ENCODE results near the gene POC1A.

The POC1A gene

GRCh38 chr3:52073490-52073889, 80.7 kb downstream of the POC1A start:
- Histone ChIP-seq H3K27me3 (ENCODE audit: low read depth, low read length) (no peaks in the 10 kb centered on the region), H3K4me1 (ENCODE audit: low read length) (no peaks in the 10 kb centered on the region), H3K9me3 (ENCODE audit: insufficient read depth, low read length) (no peaks in the 10 kb centered on the region), H4K20me1 (ENCODE audit: insufficient read depth, low read length) (no peaks in the 10 kb centered on the region), H3K79me2 (ENCODE audit: low read length) (no peaks in the 10 kb centered on the region), H3K36me3 (replicated peaks; ENCODE audit: low read depth, low read length) (peaks cover 8% of the 10 kb centered on the region), H3K4me3 (ENCODE audit: low read length) (no peak overlapping the region), H3K27ac (ENCODE audit: low read length) (no peak overlapping the region), H2AFZ (ENCODE audit: low read depth, low read length) (no peak overlapping the region), H3K4me2 (ENCODE audit: low read length) (no peak overlapping the region), H3K9ac (ENCODE audit: low read length) (no peak overlapping the region)
- TF ChIP-seq EZH2phosphoT487 (IDR thresholded peaks at IDR 0.05; ENCODE audit: low read depth) (no peak), CTCF (IDR thresholded peaks at IDR 0.05; ENCODE audit: low read depth, low read length) (no peak)

GRCh38 chr3:52072471-52072870, 81.8 kb downstream of the POC1A start:
- no peaks in the 10 kb centered on the region for H3K27me3 ChIP-seq (ENCODE audit: low read depth, low read length)
- H3K9ac ChIP-seq (ENCODE audit: low read length), result no peak overlapping the region
- no peak overlapping the region for H3K4me2 ChIP-seq (ENCODE audit: low read length)
- H3K27ac ChIP-seq (ENCODE audit: low read length), result no peak overlapping the region
- no peak overlapping the region for H2AFZ ChIP-seq (ENCODE audit: low read depth, low read length)
- TF ChIP-seq CTCF (IDR thresholded peaks at IDR 0.05; ENCODE audit: low read depth, low read length) (no peak), EZH2phosphoT487 (IDR thresholded peaks at IDR 0.05; ENCODE audit: low read depth) (no peak)
- H4K20me1 ChIP-seq (ENCODE audit: insufficient read depth, low read length), result no peaks in the 10 kb centered on the region
- no peak overlapping the region for H3K4me3 ChIP-seq (ENCODE audit: low read length)
- H3K36me3 ChIP-seq (replicated peaks; ENCODE audit: low read depth, low read length), result peaks cover 8% of the 10 kb centered on the region
- no peaks in the 10 kb centered on the region for H3K79me2 ChIP-seq (ENCODE audit: low read length)
- H3K4me1 ChIP-seq (ENCODE audit: low read length), result no peaks in the 10 kb centered on the region
- H3K9me3 ChIP-seq (ENCODE audit: insufficient read depth, low read length), result no peaks in the 10 kb centered on the region

GRCh38 chr3:52072020-52072419, 82.2 kb downstream of the POC1A start:
- H3K4me3 ChIP-seq (ENCODE audit: low read length), result no peak overlapping the region
- peaks cover 8% of the 10 kb centered on the region for H3K36me3 ChIP-seq (replicated peaks; ENCODE audit: low read depth, low read length)
- TF ChIP-seq CTCF (IDR thresholded peaks at IDR 0.05; ENCODE audit: low read depth, low read length) (no peak), EZH2phosphoT487 (IDR thresholded peaks at IDR 0.05; ENCODE audit: low read depth) (no peak)
- H2AFZ ChIP-seq (ENCODE audit: low read depth, low read length), result no peak overlapping the region
- H3K9me3 ChIP-seq (ENCODE audit: insufficient read depth, low read length), result no peaks in the 10 kb centered on the region
- no peaks in the 10 kb centered on the region for H4K20me1 ChIP-seq (ENCODE audit: insufficient read depth, low read length)
- H3K4me2 ChIP-seq (ENCODE audit: low read length), result no peak overlapping the region
- no peaks in the 10 kb centered on the region for H3K79me2 ChIP-seq (ENCODE audit: low read length)
- H3K27me3 ChIP-seq (ENCODE audit: low read depth, low read length), result no peaks in the 10 kb centered on the region
- H3K4me1 ChIP-seq (ENCODE audit: low read length), result no peaks in the 10 kb centered on the region
- no peak overlapping the region for H3K9ac ChIP-seq (ENCODE audit: low read length)
- H3K27ac ChIP-seq (ENCODE audit: low read length), result no peak overlapping the region

GRCh38 chr3:52070724-52071621, 83.2 kb downstream of the POC1A start:
- Histone ChIP-seq H2AFZ (ENCODE audit: low read depth, low read length) (no peak overlapping the region), H3K79me2 (ENCODE audit: low read length) (no peaks in the 10 kb centered on the region), H3K27me3 (ENCODE audit: low read depth, low read length) (no peaks in the 10 kb centered on the region), H4K20me1 (ENCODE audit: insufficient read depth, low read length) (no peaks in the 10 kb centered on the region), H3K27ac (ENCODE audit: low read length) (no peak overlapping the region), H3K9me3 (ENCODE audit: insufficient read depth, low read length) (no peaks in the 10 kb centered on the region), H3K4me3 (ENCODE audit: low read length) (no peak overlapping the region), H3K4me2 (ENCODE audit: low read length) (no peak overlapping the region), H3K9ac (ENCODE audit: low read length) (no peak overlapping the region), H3K36me3 (replicated peaks; ENCODE audit: low read depth, low read length) (peaks cover 8% of the 10 kb centered on the region), H3K4me1 (ENCODE audit: low read length) (no peaks in the 10 kb centered on the region)
- TF ChIP-seq EZH2phosphoT487 (IDR thresholded peaks at IDR 0.05; ENCODE audit: low read depth) (no peak), CTCF (IDR thresholded peaks at IDR 0.05; ENCODE audit: low read depth, low read length) (no peak)
